Measurements from ENCODE around the gene HSPA2. TPM values are rescaled to one million over a fixed set of nuclear protein-coding genes. Genes with fewer than 3 reads are reported as not detected.
A peak's percentile ranks its signal among the peaks of the same experiment; 100 is the strongest.

HSPA2 gene
- polyA plus RNA-seq, 1 donor (not counting 4 experiments of a cell fraction or from before 2014, with no cell fraction given), result 12.0 TPM

DNA sequence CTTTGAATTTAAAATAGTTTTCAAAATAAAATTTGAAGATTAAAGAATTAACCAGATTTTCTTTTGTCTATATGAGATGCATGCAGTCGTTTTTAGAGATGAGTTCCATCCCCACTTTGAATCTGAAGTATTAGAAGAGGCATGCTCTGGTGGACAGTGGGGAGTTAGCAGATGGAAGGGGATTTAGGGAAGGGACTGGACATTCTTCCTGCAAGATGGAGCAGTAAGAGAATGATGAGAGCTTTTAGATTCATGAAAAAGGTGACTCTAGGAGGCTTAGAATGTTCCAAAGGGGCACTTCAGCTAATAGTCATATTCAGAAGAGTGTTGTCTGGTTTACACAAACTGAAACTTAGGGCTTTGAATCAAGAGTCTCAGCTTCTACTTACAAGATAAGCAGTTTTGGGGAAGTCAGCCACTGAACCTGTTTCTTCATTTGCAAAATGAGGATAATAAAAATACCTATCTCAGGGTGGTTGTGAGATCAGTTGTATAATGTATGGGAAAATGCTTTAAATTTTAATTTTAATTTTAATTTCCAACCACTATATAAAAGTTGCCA lies 32.2 kb upstream of the HSPA2 start:
- no peak for DNase-seq (ENCODE audit: low read depth, low spot score)
- FAIRE-seq, result no peak
- peak overlapping the region; percentile 85 for H3K27ac ChIP-seq (ENCODE audit: control insufficient read depth, insufficient read depth, low read length)
- H3K9me1 ChIP-seq (ENCODE audit: control insufficient read depth, extremely low read depth, insufficient read depth, low read length), result peaks cover 3% of the 10 kb centered on the region
- no peaks in the 10 kb centered on the region for H3K27me3 ChIP-seq (ENCODE audit: control insufficient read depth, extremely low read depth, insufficient read depth, low read length)
- H3K9me3 ChIP-seq (ENCODE audit: control insufficient read depth, low read depth, low read length), result no peaks in the 10 kb centered on the region
- peaks cover 0 to 3% of the 10 kb centered on the region in 2 experiments for H3K36me3 ChIP-seq (ENCODE audit: control insufficient read depth in 2 of 2, extremely low read depth in 1 of 2, insufficient read depth in 2 of 2, low read length in 2 of 2)
- peak overlapping the region; percentile 17 for H3K4me2 ChIP-seq (ENCODE audit: control insufficient read depth, extremely low read depth, insufficient read depth, low read depth, low read length)
- H2AFZ ChIP-seq (ENCODE audit: control insufficient read depth, low read length), result no peak overlapping the region
- H3K4me1 ChIP-seq (ENCODE audit: control insufficient read depth, extremely low read depth, insufficient read depth, low read length), result peaks cover 50% of the 10 kb centered on the region
- no peak overlapping the region for H3K4me3 ChIP-seq (ENCODE audit: control insufficient read depth in 2 of 3, extremely low read depth in 1 of 3, insufficient read depth in 2 of 3, low read depth in 1 of 3, low read length in 3 of 3)
- TF ChIP-seq EZH2 (IDR thresholded peaks at IDR 0.05; ENCODE audit: low read length), result no peak
- TF ChIP-seq, protein P1, sequence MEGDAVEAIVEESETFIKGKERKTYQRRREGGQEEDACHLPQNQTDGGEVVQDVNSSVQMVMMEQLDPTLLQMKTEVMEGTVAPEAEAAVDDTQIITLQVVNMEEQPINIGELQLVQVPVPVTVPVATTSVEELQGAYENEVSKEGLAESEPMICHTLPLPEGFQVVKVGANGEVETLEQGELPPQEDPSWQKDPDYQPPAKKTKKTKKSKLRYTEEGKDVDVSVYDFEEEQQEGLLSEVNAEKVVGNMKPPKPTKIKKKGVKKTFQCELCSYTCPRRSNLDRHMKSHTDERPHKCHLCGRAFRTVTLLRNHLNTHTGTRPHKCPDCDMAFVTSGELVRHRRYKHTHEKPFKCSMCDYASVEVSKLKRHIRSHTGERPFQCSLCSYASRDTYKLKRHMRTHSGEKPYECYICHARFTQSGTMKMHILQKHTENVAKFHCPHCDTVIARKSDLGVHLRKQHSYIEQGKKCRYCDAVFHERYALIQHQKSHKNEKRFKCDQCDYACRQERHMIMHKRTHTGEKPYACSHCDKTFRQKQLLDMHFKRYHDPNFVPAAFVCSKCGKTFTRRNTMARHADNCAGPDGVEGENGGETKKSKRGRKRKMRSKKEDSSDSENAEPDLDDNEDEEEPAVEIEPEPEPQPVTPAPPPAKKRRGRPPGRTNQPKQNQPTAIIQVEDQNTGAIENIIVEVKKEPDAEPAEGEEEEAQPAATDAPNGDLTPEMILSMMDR (optimal IDR thresholded peaks at IDR 0.05 in 1 of 3, IDR thresholded peaks at IDR 0.05 in 1 of 3, conservative IDR thresholded peaks at IDR 0.05 in 1 of 3; ENCODE audit: extremely low read depth in 1 of 3, insufficient read depth in 2 of 3, low read length in 3 of 3), result no peak
- peaks cover 81% of the 10 kb centered on the region for H3K79me2 ChIP-seq (ENCODE audit: control insufficient read depth, insufficient read depth, low read length)
- peak overlapping the region; percentile 9 for H3K9ac ChIP-seq (ENCODE audit: control insufficient read depth, extremely low read depth, insufficient read depth, low read length)
- peaks cover 17% of the 10 kb centered on the region for H4K20me1 ChIP-seq (ENCODE audit: control insufficient read depth, extremely low read depth, insufficient read depth, low read length)
- dilution Hi-C loops (cut with MboI; ENCODE audit: extremely low pct_ligation_motif_present, low sequenced_read_pairs), result no loop called here

DNA sequence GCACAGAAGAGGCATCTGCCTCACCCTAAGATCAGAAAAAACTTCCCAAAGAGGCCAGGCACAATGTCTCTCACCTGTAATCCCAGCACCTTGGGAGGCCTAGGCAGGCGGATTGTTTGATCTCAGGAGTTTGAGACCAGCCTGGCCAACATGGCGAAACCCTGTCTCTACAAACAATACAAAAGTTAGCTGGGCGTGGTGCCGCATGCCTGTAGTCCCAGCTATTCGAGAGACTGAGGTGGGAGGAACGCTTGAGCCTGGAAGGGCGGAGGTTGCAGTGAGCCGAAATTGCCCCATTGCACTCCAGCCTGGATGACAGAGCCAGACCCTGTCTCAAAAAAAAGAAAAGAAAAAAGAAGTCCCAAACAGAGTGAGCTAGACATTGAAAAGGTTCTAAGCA lies 31.5 kb upstream of the HSPA2 start:
- no peak for DNase-seq (ENCODE audit: low read depth, low spot score)
- no peak overlapping the region for H3K4me3 ChIP-seq (ENCODE audit: control insufficient read depth in 2 of 3, extremely low read depth in 1 of 3, insufficient read depth in 2 of 3, low read depth in 1 of 3, low read length in 3 of 3)
- peaks cover 88% of the 10 kb centered on the region for H3K79me2 ChIP-seq (ENCODE audit: control insufficient read depth, insufficient read depth, low read length)
- no peak for FAIRE-seq
- H3K27me3 ChIP-seq (ENCODE audit: control insufficient read depth, extremely low read depth, insufficient read depth, low read length), result no peaks in the 10 kb centered on the region
- dilution Hi-C loops (cut with MboI; ENCODE audit: extremely low pct_ligation_motif_present, low sequenced_read_pairs), result no loop called here
- no peak overlapping the region for H3K27ac ChIP-seq (ENCODE audit: control insufficient read depth, insufficient read depth, low read length)
- peaks cover 17% of the 10 kb centered on the region for H4K20me1 ChIP-seq (ENCODE audit: control insufficient read depth, extremely low read depth, insufficient read depth, low read length)
- no peaks in the 10 kb centered on the region for H3K9me3 ChIP-seq (ENCODE audit: control insufficient read depth, low read depth, low read length)
- H3K9ac ChIP-seq (ENCODE audit: control insufficient read depth, extremely low read depth, insufficient read depth, low read length), result peak overlapping the region; percentile 22
- H3K4me2 ChIP-seq (ENCODE audit: control insufficient read depth, extremely low read depth, insufficient read depth, low read depth, low read length), result peak overlapping the region; percentile 46
- peaks cover 50% of the 10 kb centered on the region for H3K4me1 ChIP-seq (ENCODE audit: control insufficient read depth, extremely low read depth, insufficient read depth, low read length)
- TF ChIP-seq, protein P1 (optimal IDR thresholded peaks at IDR 0.05 in 1 of 3, IDR thresholded peaks at IDR 0.05 in 1 of 3, conservative IDR thresholded peaks at IDR 0.05 in 1 of 3; ENCODE audit: extremely low read depth in 1 of 3, insufficient read depth in 2 of 3, low read length in 3 of 3), result no peak
- no peak for TF ChIP-seq EZH2 (IDR thresholded peaks at IDR 0.05; ENCODE audit: low read length)
- H3K9me1 ChIP-seq (ENCODE audit: control insufficient read depth, extremely low read depth, insufficient read depth, low read length), result peaks cover 3% of the 10 kb centered on the region
- H2AFZ ChIP-seq (ENCODE audit: control insufficient read depth, low read length), result no peak overlapping the region
- H3K36me3 ChIP-seq (ENCODE audit: control insufficient read depth in 2 of 2, extremely low read depth in 1 of 2, insufficient read depth in 2 of 2, low read length in 2 of 2), result peaks cover 0 to 3% of the 10 kb centered on the region in 2 experiments
